Stimulated activated naive CD8-positive, alpha-beta T cell treated with anti-CD3 and anti-CD28 coated beads, Interleukin-15, Interleukin-2, amounts not matched to agents 100 U/mL and 50 U/mL, for 24 hours (primary cell): Measurements from ENCODE around the gene OR52J3.

ENCODE experiments used
- ATAC-seq: fragments of 150-1000 bp; cut with Tn5 transposase; one replicate; pipeline ENCODE4 v1.10.0; 2021
- DNase-seq: peaks from one replicate; pipeline ENCODE4 v3.0.0; 2021

Gene OR52J3

GRCh38 chr11:5096011-5096410, 49.7 kb downstream of the OR52J3 start:
- no peak for DNase-seq
- ATAC-seq, result no peak
